GM19025 (cell line): Measurements from ENCODE around the gene TBC1D25.

Experiments
- ATAC-seq: cut with Tn5 transposase; IDR thresholded peaks from one replicate; pipeline ENCODE4 v1.9.1; 2021; ENCODE audit warnings: mild to moderate bottlenecking, low read depth, moderate library complexity; ENCODE audit not compliant: unreplicated experiment

The TBC1D25 gene

GRCh38 chrX:48539345-48540027 lies at the start of gene TBC1D25:
Gene TBC1D25, plus strand, starts transcription at chrX:48539714. Its CDS starts 84 bp downstream, at chrX:48539798.
- peak; percentile 91 for ATAC-seq

GRCh38 chrX:48489892-48490291 lies 49.6 kb upstream of the TBC1D25 start:
- ATAC-seq = no peak

GRCh38 chrX:48490661-48491060 lies 48.9 kb upstream of the TBC1D25 start:
- no peak for ATAC-seq

- no peak for ATAC-seq
Observed at GRCh38 chrX:48491809-48492208, 47.7 kb upstream of the TBC1D25 start.

- ATAC-seq = no peak
Observed at GRCh38 chrX:48492293-48492910, 47.1 kb upstream of the TBC1D25 start.

GRCh38 chrX:48493890-48494364 lies 45.6 kb upstream of the TBC1D25 start:
- no peak for ATAC-seq

- no peak for ATAC-seq
Observed at GRCh38 chrX:48496660-48497059, 42.9 kb upstream of the TBC1D25 start.

- ATAC-seq = no peak
Observed at GRCh38 chrX:48497871-48498270, 41.6 kb upstream of the TBC1D25 start.

- ATAC-seq = no peak
Observed at GRCh38 chrX:48498374-48498809, 41.1 kb upstream of the TBC1D25 start.

GRCh38 chrX:48504261-48504660 lies 35.3 kb upstream of the TBC1D25 start:
- ATAC-seq = no peak

GRCh38 chrX:48505481-48505880 lies 34.0 kb upstream of the TBC1D25 start:
- no peak for ATAC-seq

- ATAC-seq = no peak
Observed at GRCh38 chrX:48507246-48507645, 32.3 kb upstream of the TBC1D25 start.

GRCh38 chrX:48508400-48509244 lies 30.9 kb upstream of the TBC1D25 start, which contains the start of gene PORCN:
Gene PORCN, plus strand, starts transcription at chrX:48508992. Its CDS starts 829 bp downstream, at chrX:48509821.
- ATAC-seq = peak; percentile 87

- no peak for ATAC-seq
Observed at GRCh38 chrX:48509245-48509590, 30.3 kb upstream of the TBC1D25 start.

GRCh38 chrX:48509619-48510018 lies 29.9 kb upstream of the TBC1D25 start:
- ATAC-seq = no peak

GRCh38 chrX:48511560-48511959 lies 28.0 kb upstream of the TBC1D25 start:
- ATAC-seq = no peak

- ATAC-seq = no peak
Observed at GRCh38 chrX:48512371-48512935, 27.1 kb upstream of the TBC1D25 start.

- ATAC-seq = no peak
Observed at GRCh38 chrX:48513670-48514069, 25.8 kb upstream of the TBC1D25 start.

GRCh38 chrX:48514126-48514806 lies 25.2 kb upstream of the TBC1D25 start:
- ATAC-seq = no peak

- no peak for ATAC-seq
Observed at GRCh38 chrX:48514868-48515460, 24.6 kb upstream of the TBC1D25 start.
